Parathyroid adenoma (tissue), 2 donors: ENCODE data around the gene OR10T2.
"Not testable (repeated sequence)": the region's sequence is repeated elsewhere in the genome, so short reads cannot be mapped to it uniquely, and the experiment has no call there.

Experiments
- H2AFZ ChIP-seq: fragments of 300-600 bp; sonication (generic); one replicate; pipeline ENCODE4 v1.7.0; 2017; ENCODE audit warnings: antibody characterized with exemption, mild to moderate bottlenecking
- H3K27ac ChIP-seq: fragments of 300-600 bp; sonication (generic); one replicate; pipeline ENCODE4 v1.7.0; 2017
- H3K27me3 ChIP-seq: fragments of 300-600 bp; sonication (generic); one replicate; pipeline ENCODE4 v1.7.0; 2017; ENCODE audit warnings: low read length; ENCODE audit not compliant: control insufficient read depth, insufficient read depth
- H3K36me3 ChIP-seq: fragments of 300-600 bp; sonication (generic); one replicate; pipeline ENCODE4 v1.7.0; 2017; ENCODE audit warnings: low read length; ENCODE audit not compliant: control insufficient read depth, insufficient read depth
- H3K4me1 ChIP-seq: fragments of 300-600 bp; sonication (generic); one replicate; pipeline ENCODE4 v1.7.0; 2017; ENCODE audit warnings: control low read depth
- H3K4me2 ChIP-seq: fragments of 300-600 bp; sonication (generic); one replicate; pipeline ENCODE4 v1.7.0; 2017; ENCODE audit warnings: low read length
- H3K4me3 ChIP-seq: fragments of 300-600 bp; sonication (generic); one replicate; pipeline ENCODE4 v1.7.0; 2017; ENCODE audit warnings: low read depth, low read length
- H3K79me2 ChIP-seq: fragments of 300-600 bp; sonication (generic); one replicate; pipeline ENCODE4 v1.7.0; 2017; ENCODE audit warnings: control low read depth
- H3K9ac ChIP-seq: fragments of 300-600 bp; sonication (generic); one replicate; pipeline ENCODE4 v1.7.0; 2017; ENCODE audit warnings: mild to moderate bottlenecking
- H3K9me3 ChIP-seq: fragments of 300-600 bp; sonication (generic); one replicate; pipeline ENCODE4 v1.7.0; 2017; ENCODE audit warnings: low read length; ENCODE audit not compliant: control insufficient read depth
- CTCF ChIP-seq: fragments of 300-600 bp; sonication (generic); IDR thresholded peaks from one replicate; pipeline ENCODE4 v1.7.0; 2017; ENCODE audit warnings: antibody characterized with exemption, mild to moderate bottlenecking
- donor health status: primary hyperparathyroidism.

The OR10T2 gene

GRCh38 chr1:158374860-158375259 is 24.4 kb downstream of the OR10T2 start:
- Histone ChIP-seq H3K27ac (no peak overlapping the region), H3K27me3 (no peaks in the 10 kb centered on the region), H3K9ac (no peak overlapping the region), H3K79me2 (no peaks in the 10 kb centered on the region), H3K9me3 (no peaks in the 10 kb centered on the region), H2AFZ (no peak overlapping the region), H3K4me3 (no peak overlapping the region), H3K4me2 (no peak overlapping the region), H3K36me3 (no peaks in the 10 kb centered on the region), H3K4me1 (no peaks in the 10 kb centered on the region)
- no peak for TF ChIP-seq CTCF

- not testable (repeated sequence) for H2AFZ ChIP-seq, H3K9ac ChIP-seq
Observed at GRCh38 chr1:158374101-158374500, 25.2 kb downstream of the OR10T2 start.

GRCh38 chr1:158371188-158371953 is 27.9 kb downstream of the OR10T2 start:
- no peak overlapping the region for H3K4me3 ChIP-seq
- H3K4me2 ChIP-seq = no peak overlapping the region
- no peaks in the 10 kb centered on the region for H3K9me3 ChIP-seq
- no peaks in the 10 kb centered on the region for H3K4me1 ChIP-seq
- H3K79me2 ChIP-seq = no peaks in the 10 kb centered on the region
- no peak for TF ChIP-seq CTCF
- no peaks in the 10 kb centered on the region for H3K36me3 ChIP-seq
- no peak overlapping the region for H3K9ac ChIP-seq
- H3K27me3 ChIP-seq = no peaks in the 10 kb centered on the region
- H3K27ac ChIP-seq = no peak overlapping the region
- H2AFZ ChIP-seq = no peak overlapping the region

More at GRCh38 chr1:158374101-158374500, 25.2 kb downstream of the OR10T2 start:
- not testable (repeated sequence) for H3K4me1 ChIP-seq, H3K27ac ChIP-seq, H3K4me3 ChIP-seq, H3K4me2 ChIP-seq, H3K79me2 ChIP-seq, H3K36me3 ChIP-seq, H3K9me3 ChIP-seq, H3K27me3 ChIP-seq

GRCh38 chr1:158366783-158367182 is 32.5 kb downstream of the OR10T2 start:
- no peaks in the 10 kb centered on the region for H3K9me3 ChIP-seq
- no peaks in the 10 kb centered on the region for H3K79me2 ChIP-seq
- no peak for TF ChIP-seq CTCF
- H3K27me3 ChIP-seq = no peaks in the 10 kb centered on the region
- no peaks in the 10 kb centered on the region for H3K4me1 ChIP-seq
- no peaks in the 10 kb centered on the region for H3K36me3 ChIP-seq
- H3K27ac ChIP-seq = no peak overlapping the region
- no peak overlapping the region for H3K9ac ChIP-seq
- H3K4me2 ChIP-seq = no peak overlapping the region
- no peak overlapping the region for H2AFZ ChIP-seq
- no peak overlapping the region for H3K4me3 ChIP-seq

- Histone ChIP-seq H3K9me3 (no peaks in the 10 kb centered on the region), H3K27ac (no peak overlapping the region), H3K4me1 (no peaks in the 10 kb centered on the region), H3K36me3 (no peaks in the 10 kb centered on the region), H2AFZ (no peak overlapping the region), H3K27me3 (no peaks in the 10 kb centered on the region), H3K4me3 (no peak overlapping the region), H3K9ac (no peak overlapping the region), H3K79me2 (no peaks in the 10 kb centered on the region), H3K4me2 (no peak overlapping the region)
- TF ChIP-seq CTCF = no peak
Observed at GRCh38 chr1:158362941-158363340, 36.3 kb downstream of the OR10T2 start.
